Measurements from ENCODE around the gene ANKLE2. TPM values are rescaled to one million over a fixed set of nuclear protein-coding genes. Genes with fewer than 3 reads are reported as not detected.
"Not testable (repeated sequence)": the region's sequence is repeated elsewhere in the genome, so short reads cannot be mapped to it uniquely, and the experiment has no call there.

ANKLE2 gene
- total and polyA plus RNA-seq, 4 donors: 32.3 to 56.4 (median 52.3) TPM

DNA sequence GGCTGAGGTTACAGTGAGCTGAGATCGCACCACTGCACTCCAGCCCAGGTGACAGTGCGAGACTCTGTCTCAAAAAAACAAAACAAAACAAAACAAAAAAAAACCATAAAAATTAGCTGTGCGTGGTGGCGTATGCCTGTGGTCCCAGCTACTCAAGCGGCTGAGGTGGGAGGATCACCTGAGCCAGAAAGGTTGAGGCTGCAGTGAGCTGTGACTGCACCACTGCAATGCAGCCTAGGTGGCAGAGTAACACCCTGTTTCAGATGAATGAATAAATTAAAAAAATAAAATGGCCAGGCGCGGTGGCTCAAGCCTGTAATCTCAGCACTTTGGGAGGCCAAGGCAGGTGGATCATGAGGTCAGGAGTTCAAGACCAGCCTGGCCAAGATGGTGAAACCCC lies 8.0 kb downstream of the ANKLE2 start:
- not testable (repeated sequence) for H3K4me3 ChIP-seq (ENCODE audit: low read depth, low read length); H3K9me3 ChIP-seq (ENCODE audit: control insufficient read depth, insufficient read depth, low read length); H3K4me1 ChIP-seq (ENCODE audit: control insufficient read depth, insufficient read depth, low read length); H3K27me3 ChIP-seq (ENCODE audit: control insufficient read depth, insufficient read depth, low read length); H3K27ac ChIP-seq (ENCODE audit: low read depth, low read length); DNase-seq (ENCODE audit: low read depth in 4 of 6, low spot score in 6 of 6)
- 95% methylated on average over 5 of the region's 7 CpGs for WGBS (ENCODE audit: insufficient coverage)
- H3K36me3 ChIP-seq (ENCODE audit: control insufficient read depth, insufficient read depth, low read length): peaks cover 80% of the 10 kb centered on the region

DNA sequence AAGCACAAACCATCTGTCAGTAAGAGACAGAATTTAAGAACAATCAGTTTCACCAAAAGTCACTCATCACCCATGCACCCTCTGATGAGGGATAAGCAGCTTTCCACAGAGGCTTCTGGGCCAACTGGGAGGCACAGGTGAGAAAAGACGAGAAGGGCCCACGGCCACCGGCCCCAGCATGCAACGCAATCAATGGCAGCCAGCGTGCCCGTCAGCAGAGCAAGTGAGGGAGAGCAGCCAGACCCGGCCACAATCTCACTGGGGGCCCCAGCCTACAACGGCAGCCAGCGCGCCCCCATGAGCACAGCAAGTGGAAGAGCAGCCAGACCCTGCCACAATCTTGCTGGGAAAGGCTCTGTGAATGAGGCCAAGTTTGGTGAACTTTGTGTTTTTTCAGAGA lies 13.3 kb downstream of the ANKLE2 start:
- no peak overlapping the region for H3K27ac ChIP-seq (ENCODE audit: low read depth, low read length)
- H3K4me3 ChIP-seq (ENCODE audit: low read depth, low read length): no peak overlapping the region
- 89% methylated on average over 10 of the region's 10 CpGs for WGBS (ENCODE audit: insufficient coverage)
- no peak for DNase-seq (ENCODE audit: low read depth in 4 of 6, low spot score in 6 of 6)
- no peaks in the 10 kb centered on the region for H3K27me3 ChIP-seq (ENCODE audit: control insufficient read depth, insufficient read depth, low read length)
- no peaks in the 10 kb centered on the region for H3K4me1 ChIP-seq (ENCODE audit: control insufficient read depth, insufficient read depth, low read length)
- H3K9me3 ChIP-seq (ENCODE audit: control insufficient read depth, insufficient read depth, low read length): no peaks in the 10 kb centered on the region
- peaks cover 94% of the 10 kb centered on the region for H3K36me3 ChIP-seq (ENCODE audit: control insufficient read depth, insufficient read depth, low read length)

DNA sequence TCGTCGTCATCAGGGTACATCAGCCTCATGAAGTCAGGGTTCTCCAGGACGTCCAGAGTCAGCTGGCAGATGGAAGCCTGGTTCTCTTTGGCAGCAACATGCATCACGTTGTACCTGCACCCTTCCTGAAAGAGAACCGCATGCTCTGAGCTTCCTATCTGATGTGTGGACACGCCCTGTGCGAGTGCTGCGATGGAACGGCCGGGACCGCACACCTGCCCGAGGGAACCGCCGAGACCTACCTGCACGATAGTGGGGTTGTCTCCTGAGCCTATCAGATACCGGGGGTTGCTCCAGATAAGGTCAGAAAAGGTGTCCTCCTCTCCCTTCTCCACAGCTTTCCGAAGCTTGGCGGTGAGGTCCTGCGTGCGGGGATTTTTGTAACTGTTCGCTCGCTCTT lies 13.7 kb downstream of the ANKLE2 start:
- Histone ChIP-seq H3K4me1 (ENCODE audit: control insufficient read depth, insufficient read depth, low read length) (no peaks in the 10 kb centered on the region), H3K4me3 (ENCODE audit: low read depth, low read length) (no peak overlapping the region), H3K9me3 (ENCODE audit: control insufficient read depth, insufficient read depth, low read length) (no peaks in the 10 kb centered on the region), H3K27me3 (ENCODE audit: control insufficient read depth, insufficient read depth, low read length) (no peaks in the 10 kb centered on the region), H3K36me3 (ENCODE audit: control insufficient read depth, insufficient read depth, low read length) (peaks cover 94% of the 10 kb centered on the region), H3K27ac (ENCODE audit: low read depth, low read length) (no peak overlapping the region)
- DNase-seq (ENCODE audit: low read depth in 4 of 6, low spot score in 6 of 6): no peak
- WGBS (ENCODE audit: insufficient coverage): over 99% methylated on average over 19 of the region's 22 CpGs

DNA sequence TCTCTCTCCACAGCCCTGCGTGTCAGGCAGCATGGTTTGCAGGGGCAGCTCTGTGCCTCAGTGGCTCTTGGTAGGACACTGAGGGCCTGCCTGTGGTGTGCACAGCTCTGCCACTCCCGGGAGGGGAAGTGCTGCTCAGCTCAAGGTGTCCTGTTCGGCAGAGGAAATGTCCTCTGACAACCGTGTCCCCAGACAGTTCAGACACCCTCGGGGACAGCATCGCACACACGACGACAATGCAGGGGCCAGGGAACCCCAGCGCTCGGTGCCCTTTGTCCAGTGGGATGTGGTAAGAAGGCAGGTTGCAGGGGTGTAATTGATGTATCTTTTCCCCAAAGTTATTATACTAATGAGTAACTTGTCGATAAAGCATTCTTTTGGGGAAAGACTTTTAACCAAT lies 14.2 kb downstream of the ANKLE2 start:
- H3K4me1 ChIP-seq (ENCODE audit: control insufficient read depth, insufficient read depth, low read length): no peaks in the 10 kb centered on the region
- H3K36me3 ChIP-seq (ENCODE audit: control insufficient read depth, insufficient read depth, low read length): peaks cover 93% of the 10 kb centered on the region
- no peak overlapping the region for H3K27ac ChIP-seq (ENCODE audit: low read depth, low read length)
- WGBS (ENCODE audit: insufficient coverage): 95% methylated on average over 7 of the region's 11 CpGs
- no peaks in the 10 kb centered on the region for H3K27me3 ChIP-seq (ENCODE audit: control insufficient read depth, insufficient read depth, low read length)
- no peak overlapping the region for H3K4me3 ChIP-seq (ENCODE audit: low read depth, low read length)
- H3K9me3 ChIP-seq (ENCODE audit: control insufficient read depth, insufficient read depth, low read length): no peaks in the 10 kb centered on the region
- DNase-seq (ENCODE audit: low read depth in 4 of 6, low spot score in 6 of 6): no peak

DNA sequence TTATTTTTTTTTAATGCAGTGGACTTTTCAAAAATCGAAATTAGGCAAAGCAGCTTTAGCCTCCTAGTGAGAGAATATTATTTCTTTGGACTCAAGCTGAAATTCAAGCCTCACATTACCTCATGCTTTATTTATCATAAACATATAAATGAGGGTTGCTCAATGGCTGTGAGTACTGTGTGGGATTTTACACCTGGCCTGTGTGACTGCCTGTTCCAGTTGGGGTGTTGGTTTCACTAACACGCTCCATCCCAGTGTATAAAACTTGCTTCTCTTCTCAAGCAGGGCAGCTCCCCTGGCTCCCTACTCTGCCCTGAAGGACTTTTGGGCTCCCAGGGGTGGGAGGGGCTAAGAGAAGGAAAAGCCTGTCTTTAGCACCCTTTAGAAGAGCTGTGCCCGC lies 15.0 kb downstream of the ANKLE2 start:
- no peak for DNase-seq (ENCODE audit: low read depth in 4 of 6, low spot score in 6 of 6)
- 100% methylated on average over 1 of the region's 3 CpGs for WGBS (ENCODE audit: insufficient coverage)
- no peaks in the 10 kb centered on the region for H3K9me3 ChIP-seq (ENCODE audit: control insufficient read depth, insufficient read depth, low read length)
- peaks cover 89% of the 10 kb centered on the region for H3K36me3 ChIP-seq (ENCODE audit: control insufficient read depth, insufficient read depth, low read length)
- no peak overlapping the region for H3K27ac ChIP-seq (ENCODE audit: low read depth, low read length)
- H3K4me1 ChIP-seq (ENCODE audit: control insufficient read depth, insufficient read depth, low read length): no peaks in the 10 kb centered on the region
- no peak overlapping the region for H3K4me3 ChIP-seq (ENCODE audit: low read depth, low read length)
- no peaks in the 10 kb centered on the region for H3K27me3 ChIP-seq (ENCODE audit: control insufficient read depth, insufficient read depth, low read length)

DNA sequence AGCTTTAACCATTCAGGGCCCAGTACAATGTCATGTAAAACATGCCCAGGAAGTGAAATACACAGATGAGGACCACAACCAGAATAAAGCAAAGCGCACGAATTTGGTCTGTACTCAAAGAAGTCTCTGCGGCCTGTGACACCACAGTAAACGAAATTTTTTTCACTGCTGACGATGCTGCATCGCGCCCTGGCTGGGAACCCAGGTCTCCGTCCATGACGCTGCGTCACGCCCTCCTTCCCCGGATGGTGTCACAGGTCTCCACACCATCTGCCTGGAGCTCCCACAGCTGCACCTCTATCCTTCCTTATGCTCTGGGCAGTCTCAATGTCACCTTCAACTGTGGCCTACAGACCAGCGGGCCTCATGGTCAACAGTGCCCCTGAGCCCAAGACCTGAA lies 17.8 kb downstream of the ANKLE2 start:
- Histone ChIP-seq H3K27ac (ENCODE audit: low read depth, low read length) (no peak overlapping the region), H3K9me3 (ENCODE audit: control insufficient read depth, insufficient read depth, low read length) (no peaks in the 10 kb centered on the region), H3K4me1 (ENCODE audit: control insufficient read depth, insufficient read depth, low read length) (no peaks in the 10 kb centered on the region), H3K36me3 (ENCODE audit: control insufficient read depth, insufficient read depth, low read length) (peaks cover 89% of the 10 kb centered on the region), H3K4me3 (ENCODE audit: low read depth, low read length) (no peak overlapping the region), H3K27me3 (ENCODE audit: control insufficient read depth, insufficient read depth, low read length) (no peaks in the 10 kb centered on the region)
- DNase-seq (ENCODE audit: low read depth in 4 of 6, low spot score in 6 of 6): no peak
- 99% methylated on average over 13 of the region's 13 CpGs for WGBS (ENCODE audit: insufficient coverage)

DNA sequence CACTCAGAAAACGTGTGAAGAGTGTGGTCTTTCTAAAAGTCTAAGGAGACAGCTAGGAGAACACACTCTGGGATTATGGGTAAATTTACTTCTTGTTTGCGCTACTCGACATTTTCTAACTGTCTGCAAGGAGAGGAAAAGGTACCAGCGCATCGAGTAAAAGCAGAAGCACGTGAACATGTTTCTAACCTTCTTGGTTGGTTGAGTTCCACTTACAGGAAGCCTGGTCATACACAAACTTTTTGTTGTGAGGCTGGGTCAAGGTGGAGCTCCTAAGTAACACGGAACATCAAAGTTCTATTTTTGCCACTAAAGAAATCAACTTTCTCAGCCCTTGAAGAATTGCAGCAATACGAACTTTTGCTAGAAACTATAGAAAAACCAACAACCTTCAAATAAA lies 20.0 kb downstream of the ANKLE2 start:
- 93% methylated on average over 6 of the region's 8 CpGs for WGBS (ENCODE audit: insufficient coverage)
- Histone ChIP-seq H3K36me3 (ENCODE audit: control insufficient read depth, insufficient read depth, low read length) (peaks cover 89% of the 10 kb centered on the region), H3K9me3 (ENCODE audit: control insufficient read depth, insufficient read depth, low read length) (no peaks in the 10 kb centered on the region), H3K27ac (ENCODE audit: low read depth, low read length) (no peak overlapping the region), H3K4me3 (ENCODE audit: low read depth, low read length) (no peak overlapping the region), H3K4me1 (ENCODE audit: control insufficient read depth, insufficient read depth, low read length) (no peaks in the 10 kb centered on the region), H3K27me3 (ENCODE audit: control insufficient read depth, insufficient read depth, low read length) (no peaks in the 10 kb centered on the region)
- DNase-seq (ENCODE audit: low read depth in 4 of 6, low spot score in 6 of 6): no peak

DNA sequence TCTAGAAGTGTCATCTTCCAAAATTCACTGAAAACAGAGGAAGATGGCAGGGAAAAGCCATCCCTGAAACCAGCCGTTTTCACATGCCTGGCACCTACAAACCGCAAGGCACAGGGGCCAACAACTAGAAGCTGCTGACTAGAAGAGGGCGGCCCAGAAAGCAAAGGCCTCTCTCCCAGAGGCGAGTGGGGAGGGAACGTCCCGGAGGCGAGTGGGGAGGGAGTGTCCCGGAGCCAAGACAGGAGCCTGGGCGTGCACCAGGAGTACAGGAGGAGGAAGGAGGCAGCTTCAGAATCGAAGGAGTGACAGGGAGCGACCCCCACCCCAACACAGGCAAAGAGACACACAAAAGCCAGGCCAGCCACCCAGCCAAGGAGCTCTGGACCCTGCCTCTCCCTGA lies 21.0 kb downstream of the ANKLE2 start:
- Histone ChIP-seq H3K36me3 (ENCODE audit: control insufficient read depth, insufficient read depth, low read length) (peaks cover 90% of the 10 kb centered on the region), H3K27me3 (ENCODE audit: control insufficient read depth, insufficient read depth, low read length) (no peaks in the 10 kb centered on the region), H3K4me3 (ENCODE audit: low read depth, low read length) (no peak overlapping the region), H3K4me1 (ENCODE audit: control insufficient read depth, insufficient read depth, low read length) (no peaks in the 10 kb centered on the region), H3K9me3 (ENCODE audit: control insufficient read depth, insufficient read depth, low read length) (no peaks in the 10 kb centered on the region), H3K27ac (ENCODE audit: low read depth, low read length) (no peak overlapping the region)
- 89% methylated on average over 8 of the region's 11 CpGs for WGBS (ENCODE audit: insufficient coverage)
- DNase-seq (ENCODE audit: low read depth in 4 of 6, low spot score in 6 of 6): no peak

DNA sequence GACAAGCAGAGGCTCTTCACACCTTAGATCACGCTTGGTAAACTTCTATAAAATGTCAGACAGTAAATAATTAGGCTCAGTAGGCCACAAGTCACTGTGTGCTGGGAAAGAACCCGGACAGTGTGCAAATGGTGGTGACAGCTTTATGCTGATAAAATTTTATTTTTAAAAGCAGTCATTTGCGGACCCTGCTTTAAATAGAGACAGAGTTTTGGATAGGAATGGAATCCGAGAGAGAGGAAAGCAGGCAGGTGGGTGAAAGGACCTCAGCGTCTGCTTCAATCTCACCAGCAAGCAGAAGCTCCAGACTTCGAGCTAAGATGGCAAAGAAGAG lies 21.4 kb downstream of the ANKLE2 start:
- H3K9me3 ChIP-seq (ENCODE audit: control insufficient read depth, insufficient read depth, low read length): no peaks in the 10 kb centered on the region
- no peak overlapping the region for H3K4me3 ChIP-seq (ENCODE audit: low read depth, low read length)
- DNase-seq (ENCODE audit: low read depth in 4 of 6, low spot score in 6 of 6): no peak
- no peaks in the 10 kb centered on the region for H3K27me3 ChIP-seq (ENCODE audit: control insufficient read depth, insufficient read depth, low read length)
- no peak overlapping the region for H3K27ac ChIP-seq (ENCODE audit: low read depth, low read length)
- peaks cover 90% of the 10 kb centered on the region for H3K36me3 ChIP-seq (ENCODE audit: control insufficient read depth, insufficient read depth, low read length)
- H3K4me1 ChIP-seq (ENCODE audit: control insufficient read depth, insufficient read depth, low read length): no peaks in the 10 kb centered on the region
- WGBS (ENCODE audit: insufficient coverage): 93% methylated on average over 5 of the region's 6 CpGs

DNA sequence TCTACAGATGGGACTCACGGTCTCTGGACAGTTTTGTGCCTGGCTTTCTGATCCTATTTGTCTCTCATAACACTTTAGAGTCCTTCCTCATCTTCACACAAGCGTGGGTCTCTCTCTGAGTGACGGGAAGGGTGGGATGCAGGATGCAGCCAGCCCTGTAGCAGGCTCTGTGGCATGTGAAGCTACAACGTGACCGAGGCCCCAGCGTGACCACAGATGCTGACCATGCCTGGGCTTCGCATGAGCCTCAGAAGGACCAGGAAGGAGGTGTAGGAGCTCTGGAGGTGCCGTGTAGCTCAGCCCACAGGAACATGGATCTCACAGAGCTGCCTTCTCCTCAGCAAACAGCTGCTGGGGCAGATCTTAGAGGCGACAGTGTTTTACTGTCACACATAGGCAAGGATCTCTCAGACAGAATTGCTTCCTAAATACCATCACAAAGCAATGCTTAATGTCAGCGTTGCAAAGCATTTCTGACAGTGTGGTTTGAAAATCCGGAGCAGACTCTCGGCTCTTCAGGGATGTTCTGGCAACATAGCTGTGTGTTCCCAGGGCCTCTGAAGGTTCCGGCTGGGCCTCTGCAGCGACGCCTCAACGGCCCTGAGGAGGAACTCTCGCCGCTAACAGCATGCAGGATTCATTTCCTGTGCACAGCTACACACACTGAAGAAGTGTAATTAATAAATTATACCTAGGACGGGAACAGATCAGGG lies 21.9 kb downstream of the ANKLE2 start:
- H3K27ac ChIP-seq (ENCODE audit: low read depth, low read length): no peak overlapping the region
- peaks cover under 1% of the 10 kb centered on the region for H3K4me1 ChIP-seq (ENCODE audit: control insufficient read depth, insufficient read depth, low read length)
- H3K27me3 ChIP-seq (ENCODE audit: control insufficient read depth, insufficient read depth, low read length): no peaks in the 10 kb centered on the region
- H3K36me3 ChIP-seq (ENCODE audit: control insufficient read depth, insufficient read depth, low read length): peaks cover 90% of the 10 kb centered on the region
- WGBS (ENCODE audit: insufficient coverage): 86% methylated on average over 13 of the region's 19 CpGs
- H3K9me3 ChIP-seq (ENCODE audit: control insufficient read depth, insufficient read depth, low read length): no peaks in the 10 kb centered on the region
- DNase-seq (ENCODE audit: low read depth in 4 of 6, low spot score in 6 of 6): no peak
- H3K4me3 ChIP-seq (ENCODE audit: low read depth, low read length): no peak overlapping the region
